ENCODE results near the gene GLDC. TPM values are rescaled to one million over a fixed set of nuclear protein-coding genes. Genes with fewer than 3 reads are reported as not detected.

The GLDC gene
- total RNA-seq, 1 experiment from 2014 or later, result 4.0 TPM

DNA sequence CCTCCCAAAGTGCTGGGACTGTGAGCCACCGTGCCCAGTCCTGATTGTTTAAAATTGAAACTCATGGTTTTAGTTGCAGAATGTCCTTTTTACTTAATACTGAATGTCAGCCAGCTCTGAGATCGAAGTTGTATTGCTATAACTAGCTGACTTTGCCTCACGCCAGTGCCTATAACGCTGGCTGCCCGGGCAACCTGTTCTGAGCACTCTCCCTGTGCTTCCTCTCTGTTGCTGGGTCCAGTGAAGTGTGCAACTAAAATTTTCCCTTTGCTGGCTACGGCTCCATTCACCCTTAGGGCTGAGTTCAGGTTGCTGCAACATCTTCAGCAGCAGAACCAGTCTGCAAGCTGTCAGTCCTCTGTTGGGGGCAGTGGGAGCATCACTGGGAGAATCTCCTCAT is 65.9 kb downstream of the GLDC start:
- Histone ChIP-seq H3K36me3 (ENCODE audit: control insufficient read depth, insufficient read depth, low read length) (no peaks in the 10 kb centered on the region), H3K9me3 (ENCODE audit: control insufficient read depth, insufficient read depth, low read depth, low read length) (no peaks in the 10 kb centered on the region), H3K4me1 (ENCODE audit: control insufficient read depth, insufficient read depth, low read length) (no peaks in the 10 kb centered on the region), H3K4me3 (ENCODE audit: low read depth in 2 of 2, low read length in 2 of 2) (no peak overlapping the region), H3K27me3 (ENCODE audit: control insufficient read depth, insufficient read depth, low read length) (no peaks in the 10 kb centered on the region), H3K27ac (ENCODE audit: low read length) (no peak overlapping the region)
- in situ Hi-C loops (cut with HindIII; ENCODE audit: low pct_unique_long_range_greater_than_20kb, low sequenced_read_pairs) (no loop called here), intact Hi-C loops (cut with micrococcal nuclease; ENCODE audit: unreplicated experiment) (no loop called here)
- CTCF ChIA-PET, result no interaction called here
- no TSS peak for BruUV-seq (replicated peaks)
- POLR2A ChIA-PET, result no interaction called here
- ATAC-seq (no peak), DNase-seq (ENCODE audit: low read depth, low spot score) (no peak)
- TF ChIP-seq TCF7L2 (IDR thresholded peaks at IDR 0.05; ENCODE audit: low read depth, low read length) (no peak), POLR2AphosphoS5 (IDR thresholded peaks at IDR 0.05; ENCODE audit: low read depth, low read length) (no peak), SIN3A (IDR thresholded peaks at IDR 0.05; ENCODE audit: borderline replicate concordance, insufficient read depth, low read depth, low read length) (no peak)
- TF ChIP-seq, protein P1, sequence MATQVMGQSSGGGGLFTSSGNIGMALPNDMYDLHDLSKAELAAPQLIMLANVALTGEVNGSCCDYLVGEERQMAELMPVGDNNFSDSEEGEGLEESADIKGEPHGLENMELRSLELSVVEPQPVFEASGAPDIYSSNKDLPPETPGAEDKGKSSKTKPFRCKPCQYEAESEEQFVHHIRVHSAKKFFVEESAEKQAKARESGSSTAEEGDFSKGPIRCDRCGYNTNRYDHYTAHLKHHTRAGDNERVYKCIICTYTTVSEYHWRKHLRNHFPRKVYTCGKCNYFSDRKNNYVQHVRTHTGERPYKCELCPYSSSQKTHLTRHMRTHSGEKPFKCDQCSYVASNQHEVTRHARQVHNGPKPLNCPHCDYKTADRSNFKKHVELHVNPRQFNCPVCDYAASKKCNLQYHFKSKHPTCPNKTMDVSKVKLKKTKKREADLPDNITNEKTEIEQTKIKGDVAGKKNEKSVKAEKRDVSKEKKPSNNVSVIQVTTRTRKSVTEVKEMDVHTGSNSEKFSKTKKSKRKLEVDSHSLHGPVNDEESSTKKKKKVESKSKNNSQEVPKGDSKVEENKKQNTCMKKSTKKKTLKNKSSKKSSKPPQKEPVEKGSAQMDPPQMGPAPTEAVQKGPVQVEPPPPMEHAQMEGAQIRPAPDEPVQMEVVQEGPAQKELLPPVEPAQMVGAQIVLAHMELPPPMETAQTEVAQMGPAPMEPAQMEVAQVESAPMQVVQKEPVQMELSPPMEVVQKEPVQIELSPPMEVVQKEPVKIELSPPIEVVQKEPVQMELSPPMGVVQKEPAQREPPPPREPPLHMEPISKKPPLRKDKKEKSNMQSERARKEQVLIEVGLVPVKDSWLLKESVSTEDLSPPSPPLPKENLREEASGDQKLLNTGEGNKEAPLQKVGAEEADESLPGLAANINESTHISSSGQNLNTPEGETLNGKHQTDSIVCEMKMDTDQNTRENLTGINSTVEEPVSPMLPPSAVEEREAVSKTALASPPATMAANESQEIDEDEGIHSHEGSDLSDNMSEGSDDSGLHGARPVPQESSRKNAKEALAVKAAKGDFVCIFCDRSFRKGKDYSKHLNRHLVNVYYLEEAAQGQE (IDR thresholded peaks at IDR 0.05; ENCODE audit: insufficient read depth in 1 of 2, low read depth in 2 of 2, low read length in 1 of 2), result no peak
- TF ChIP-seq, protein P2, sequence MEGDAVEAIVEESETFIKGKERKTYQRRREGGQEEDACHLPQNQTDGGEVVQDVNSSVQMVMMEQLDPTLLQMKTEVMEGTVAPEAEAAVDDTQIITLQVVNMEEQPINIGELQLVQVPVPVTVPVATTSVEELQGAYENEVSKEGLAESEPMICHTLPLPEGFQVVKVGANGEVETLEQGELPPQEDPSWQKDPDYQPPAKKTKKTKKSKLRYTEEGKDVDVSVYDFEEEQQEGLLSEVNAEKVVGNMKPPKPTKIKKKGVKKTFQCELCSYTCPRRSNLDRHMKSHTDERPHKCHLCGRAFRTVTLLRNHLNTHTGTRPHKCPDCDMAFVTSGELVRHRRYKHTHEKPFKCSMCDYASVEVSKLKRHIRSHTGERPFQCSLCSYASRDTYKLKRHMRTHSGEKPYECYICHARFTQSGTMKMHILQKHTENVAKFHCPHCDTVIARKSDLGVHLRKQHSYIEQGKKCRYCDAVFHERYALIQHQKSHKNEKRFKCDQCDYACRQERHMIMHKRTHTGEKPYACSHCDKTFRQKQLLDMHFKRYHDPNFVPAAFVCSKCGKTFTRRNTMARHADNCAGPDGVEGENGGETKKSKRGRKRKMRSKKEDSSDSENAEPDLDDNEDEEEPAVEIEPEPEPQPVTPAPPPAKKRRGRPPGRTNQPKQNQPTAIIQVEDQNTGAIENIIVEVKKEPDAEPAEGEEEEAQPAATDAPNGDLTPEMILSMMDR (IDR thresholded peaks at IDR 0.05), result no peak

DNA sequence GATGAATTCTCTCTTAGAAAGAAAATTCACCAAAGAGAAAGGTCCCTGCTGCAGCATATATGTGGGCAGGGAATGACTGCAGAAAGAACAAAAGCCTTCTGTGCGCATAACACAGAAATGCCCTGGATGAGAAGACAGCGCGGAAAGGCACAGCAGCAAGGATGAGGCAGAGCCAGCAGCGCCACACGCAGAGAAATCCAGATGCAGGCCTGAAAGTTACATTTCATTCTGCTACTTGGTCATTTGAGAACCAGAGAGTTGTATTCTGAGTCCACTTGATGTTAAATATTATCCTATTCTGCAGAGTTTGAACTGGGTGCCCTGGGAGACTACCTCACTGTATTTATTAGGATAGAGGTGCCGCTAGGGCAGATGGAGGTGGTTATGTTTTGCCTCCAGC is 68.5 kb downstream of the GLDC start:
- TF ChIP-seq, protein P2 (IDR thresholded peaks at IDR 0.05), result no peak
- TF ChIP-seq TCF7L2 (IDR thresholded peaks at IDR 0.05; ENCODE audit: low read depth, low read length) (no peak), POLR2AphosphoS5 (IDR thresholded peaks at IDR 0.05; ENCODE audit: low read depth, low read length) (no peak), SIN3A (IDR thresholded peaks at IDR 0.05; ENCODE audit: borderline replicate concordance, insufficient read depth, low read depth, low read length) (no peak)
- TF ChIP-seq, protein P1 (IDR thresholded peaks at IDR 0.05; ENCODE audit: insufficient read depth in 1 of 2, low read depth in 2 of 2, low read length in 1 of 2), result no peak
- intact Hi-C loops (cut with micrococcal nuclease; ENCODE audit: unreplicated experiment) (no loop called here), in situ Hi-C loops (cut with HindIII; ENCODE audit: low pct_unique_long_range_greater_than_20kb, low sequenced_read_pairs) (no loop called here)
- DNase-seq (ENCODE audit: low read depth, low spot score) (no peak), ATAC-seq (no peak)
- H3K36me3 ChIP-seq (ENCODE audit: control insufficient read depth, insufficient read depth, low read length), result no peaks in the 10 kb centered on the region
- no peaks in the 10 kb centered on the region for H3K27me3 ChIP-seq (ENCODE audit: control insufficient read depth, insufficient read depth, low read length)
- no peaks in the 10 kb centered on the region for H3K4me1 ChIP-seq (ENCODE audit: control insufficient read depth, insufficient read depth, low read length)
- CTCF ChIA-PET, result no interaction called here
- H3K4me3 ChIP-seq (ENCODE audit: low read depth in 2 of 2, low read length in 2 of 2), result no peak overlapping the region
- BruUV-seq (replicated peaks), result no TSS peak
- POLR2A ChIA-PET, result no interaction called here
- no peaks in the 10 kb centered on the region for H3K9me3 ChIP-seq (ENCODE audit: control insufficient read depth, insufficient read depth, low read depth, low read length)
- H3K27ac ChIP-seq (ENCODE audit: low read length), result no peak overlapping the region

All from Panc1 (cell line).